ENCODE data around the gene TST. TPM values are rescaled to one million over a fixed set of nuclear protein-coding genes. Genes with fewer than 3 reads are reported as not detected.

Gene TST
- total RNA-seq = 19.3 TPM

DNA sequence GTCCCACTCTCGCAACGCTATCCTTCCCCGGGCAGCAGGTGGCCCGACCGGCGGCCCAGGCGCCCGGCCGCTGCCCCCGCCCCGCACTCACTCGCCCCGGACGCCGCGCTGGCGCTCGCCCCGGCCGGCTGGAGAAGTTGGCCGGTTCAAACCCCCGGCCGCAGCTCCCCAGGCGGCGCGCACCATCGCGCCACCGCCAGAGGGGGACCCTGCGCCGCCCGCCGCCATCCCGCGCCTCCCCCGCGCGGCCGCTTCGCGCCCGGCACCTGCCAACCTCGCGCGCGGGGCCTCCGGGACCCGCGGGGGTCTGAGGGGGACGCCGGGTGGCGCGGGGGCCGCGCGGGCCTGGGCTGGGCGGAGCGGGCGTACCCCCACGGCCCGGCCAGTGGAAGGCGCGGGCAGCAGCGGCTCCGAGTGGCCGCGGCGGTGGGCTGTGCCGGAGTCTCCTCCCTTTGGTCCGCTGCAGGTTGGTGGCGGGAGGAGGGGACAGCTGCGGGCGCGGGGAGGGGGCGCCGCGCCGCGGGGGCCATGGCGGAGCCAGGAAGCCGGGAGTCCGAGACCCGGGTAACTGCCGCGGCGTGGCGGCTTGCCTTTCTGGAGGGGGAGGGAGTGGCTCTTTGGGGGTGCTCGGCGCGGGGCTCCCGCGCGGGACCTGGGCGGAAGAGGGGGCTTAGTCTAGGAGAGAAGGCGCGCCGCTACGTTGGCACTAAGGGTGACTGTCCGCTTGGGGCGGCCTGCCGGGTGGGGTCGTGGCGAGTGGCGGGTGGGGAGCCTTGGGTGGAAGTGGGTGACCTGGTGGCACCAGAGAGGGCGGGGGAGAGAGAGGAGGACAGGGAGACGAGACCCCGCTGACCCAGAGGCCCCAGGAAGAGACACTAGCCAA is at the start of gene TST, which contains the start of gene MPST:
TST (minus strand) TSS at position 139 of the 883 bp plus-strand sequence. CDS start 715 bp downstream, outside the sequence.
MPST (plus strand) TSS at position 434 of the 883 bp plus-strand sequence; CDS start at position 529, 95 bp downstream.
- DNase-seq = no peak

DNA sequence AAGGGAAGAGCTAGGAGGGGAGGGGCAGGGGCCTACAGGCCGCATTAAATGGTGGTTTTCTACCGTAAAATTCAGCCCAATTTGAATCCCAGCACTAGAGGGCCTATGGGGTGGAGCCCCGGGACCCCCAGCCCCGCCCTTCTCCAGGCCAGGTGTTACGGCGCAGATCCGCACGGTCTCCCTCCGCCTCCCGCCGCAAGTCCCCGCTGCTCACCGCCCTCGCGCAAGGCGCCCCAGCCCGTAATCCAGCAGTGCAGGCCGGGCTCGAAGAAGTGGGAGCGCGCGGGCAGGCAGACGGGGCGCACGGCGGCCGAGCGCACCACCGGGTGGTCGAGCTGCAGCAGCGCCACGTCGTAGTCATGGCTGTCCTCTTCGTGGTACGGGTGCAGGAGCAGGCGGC is 49.6 kb upstream of the TST start:
- no peak for DNase-seq

DNA sequence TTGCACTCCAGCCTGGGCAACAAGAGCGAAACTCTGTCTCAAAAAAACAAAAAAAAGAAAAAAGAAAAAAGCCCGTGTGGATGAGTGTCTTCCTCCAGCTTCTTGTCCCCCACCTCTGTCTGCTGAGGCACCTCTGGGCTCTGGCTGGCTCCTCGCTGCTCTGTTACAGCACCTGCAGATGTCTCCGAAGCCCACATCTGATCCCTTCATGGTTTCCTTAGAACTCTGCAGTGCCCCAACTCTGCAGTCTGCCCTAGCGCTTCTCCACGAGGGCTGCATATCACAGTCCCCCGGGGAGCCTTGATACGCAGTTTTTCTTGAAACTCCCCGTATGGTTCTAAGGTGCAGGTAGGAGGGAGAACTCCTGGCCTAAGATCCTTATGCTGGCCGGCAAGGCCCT is 48.2 kb upstream of the TST start:
- no peak for DNase-seq

DNA sequence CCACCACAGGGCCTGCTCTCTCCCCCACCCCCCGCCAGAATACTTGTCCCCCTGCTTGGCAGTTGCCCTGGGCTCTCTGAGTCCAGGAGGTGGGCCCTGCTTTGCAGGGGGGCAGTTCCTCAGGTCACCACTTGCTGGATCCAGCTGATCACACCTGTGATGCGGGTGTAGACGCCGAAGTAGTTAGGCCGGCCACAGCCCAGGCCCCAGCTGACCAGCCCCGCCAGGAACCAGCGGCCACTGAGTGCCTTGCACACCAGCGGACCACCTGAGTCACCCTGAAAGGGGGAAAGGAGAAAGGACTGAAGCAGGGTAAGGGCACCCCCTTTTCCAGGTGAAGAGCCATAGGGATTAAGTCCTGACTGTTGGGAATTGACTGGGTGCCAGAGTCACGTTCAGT is 46.7 kb upstream of the TST start:
- no peak for DNase-seq

DNA sequence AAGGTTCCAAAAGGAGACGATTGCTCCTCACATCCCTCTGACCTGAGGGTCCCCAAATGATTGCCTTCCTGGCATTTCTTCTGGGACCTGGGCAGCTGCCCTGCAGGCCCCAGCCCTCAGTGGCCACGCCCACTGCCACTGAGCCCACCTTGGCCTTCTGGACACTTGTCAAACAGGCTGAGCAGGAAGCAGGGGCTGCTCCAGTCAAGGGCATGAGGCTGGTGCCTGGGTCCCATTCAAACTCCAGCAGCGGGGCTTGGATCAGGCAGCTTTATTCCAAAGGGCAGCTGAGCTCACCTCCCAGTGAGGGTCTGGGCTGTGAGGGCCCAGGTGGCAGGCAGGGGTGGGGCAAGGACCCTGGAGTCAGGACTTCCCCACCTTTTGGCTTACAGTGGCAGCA is 45.9 kb upstream of the TST start:
- no peak for DNase-seq

DNA sequence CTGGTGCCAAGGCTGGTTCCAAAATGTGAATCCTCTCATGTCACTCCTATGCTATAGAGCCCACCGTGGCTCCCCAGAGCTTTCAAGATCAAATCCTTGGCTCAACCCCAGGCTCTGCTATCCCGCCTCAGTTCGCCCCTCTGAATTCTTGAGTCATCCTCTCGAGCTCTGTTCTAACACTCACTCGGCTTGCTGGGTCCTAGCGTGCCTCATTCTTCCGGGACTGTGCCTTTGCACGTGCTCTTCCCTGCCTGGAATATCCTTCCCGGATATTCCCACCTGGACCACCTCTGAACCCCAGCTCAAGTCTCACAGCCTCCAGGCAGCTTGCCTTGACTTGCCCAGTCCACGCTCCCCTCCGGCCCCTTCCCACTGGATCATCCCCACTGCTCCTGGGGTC is 45.3 kb upstream of the TST start:
- DNase-seq = no peak

DNA sequence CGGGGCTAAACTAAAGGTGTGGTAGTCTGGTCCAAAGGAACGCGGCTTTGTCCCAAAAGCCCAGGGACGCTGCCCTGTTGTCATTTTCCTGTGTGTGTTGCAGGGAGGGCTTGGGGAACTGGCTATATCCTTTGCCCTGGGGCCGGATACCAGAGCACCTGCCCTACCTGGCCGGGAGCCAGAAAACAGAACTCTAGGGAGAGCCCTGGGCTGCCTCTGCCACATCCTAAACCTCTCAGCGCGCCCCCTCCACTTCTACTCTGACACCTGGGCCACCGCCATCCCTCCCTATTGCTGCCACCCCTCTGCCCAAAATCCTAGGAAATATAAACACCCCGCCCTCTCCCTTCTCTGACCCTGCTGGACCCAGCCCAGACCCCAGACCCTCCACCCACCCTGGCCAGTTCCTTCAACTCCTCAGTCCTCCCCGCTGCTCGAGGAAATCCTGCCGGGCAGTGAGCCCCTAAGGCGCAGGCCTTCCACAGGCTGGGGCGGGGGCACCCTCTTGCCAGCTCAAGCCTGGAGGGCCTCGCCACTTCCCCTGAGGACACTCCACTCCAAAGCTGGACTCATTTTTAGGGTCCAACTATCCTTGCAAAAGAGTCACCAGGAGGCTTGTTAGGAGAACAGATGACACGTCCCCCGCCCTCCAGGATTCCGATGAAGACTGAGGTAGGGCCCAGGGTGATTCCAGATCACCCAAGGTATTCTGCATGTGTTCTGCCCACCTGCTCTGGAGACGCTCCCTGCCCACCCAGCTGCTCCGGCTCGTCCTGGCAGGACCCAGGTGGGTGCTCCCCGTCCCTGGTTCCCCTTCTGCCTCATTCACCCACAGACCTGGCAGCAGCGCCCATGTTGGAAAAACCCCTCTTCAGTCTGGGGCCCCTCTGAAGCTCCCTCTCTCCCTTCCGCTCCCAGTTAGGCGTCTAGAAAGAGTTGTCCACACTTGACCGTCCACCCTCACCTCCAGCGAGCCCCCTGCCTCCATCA is 44.5 kb upstream of the TST start:
- DNase-seq = no peak

DNA sequence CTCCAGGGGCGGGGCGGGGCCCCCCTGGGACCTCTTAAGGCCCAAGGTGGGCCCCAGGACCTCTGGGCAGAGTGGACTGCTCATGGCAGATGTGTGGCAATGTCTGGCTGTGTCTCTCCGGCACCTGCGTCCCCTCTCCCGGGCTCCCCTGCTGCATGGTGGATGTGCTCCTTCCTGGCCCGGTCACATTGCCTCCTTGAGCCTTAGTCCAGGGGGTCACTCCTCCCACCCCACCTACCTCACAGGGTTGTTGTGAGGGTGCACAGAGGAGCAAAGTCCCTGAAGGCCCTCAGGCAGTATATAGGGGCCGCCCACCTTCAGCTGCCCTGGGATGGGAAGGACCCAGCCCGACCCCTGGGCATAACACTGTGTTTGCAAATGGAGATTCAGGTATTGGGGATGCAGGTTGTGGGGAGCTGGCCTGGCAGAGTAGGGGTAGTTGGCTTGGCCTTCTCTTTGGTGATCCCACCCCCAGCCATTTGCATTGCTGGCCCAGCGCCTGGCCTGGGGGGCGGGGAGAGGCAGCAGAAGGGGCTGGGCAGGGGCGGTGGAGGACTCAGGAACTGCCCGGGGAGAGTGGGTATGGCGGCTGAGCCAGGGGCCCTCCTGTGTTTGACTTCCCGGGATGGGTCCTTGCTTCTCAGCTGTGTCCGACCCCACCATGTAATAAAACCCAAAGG is 43.6 kb upstream of the TST start:
- DNase-seq = no peak

DNA sequence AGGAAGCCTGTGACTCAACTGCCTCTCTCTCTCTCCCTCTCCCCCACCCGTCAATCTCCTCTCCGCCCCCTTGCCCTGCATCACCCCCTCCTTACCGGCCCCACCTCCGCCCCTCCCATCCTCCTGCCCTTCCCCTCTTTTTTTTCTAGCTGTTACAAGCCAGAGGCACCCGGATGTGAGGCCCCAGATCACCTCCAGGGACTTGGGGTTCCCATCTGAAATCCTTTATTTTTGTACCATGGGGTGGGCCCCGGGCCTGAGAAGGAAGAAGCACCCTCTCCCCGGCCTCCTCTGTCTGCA is 43.1 kb upstream of the TST start:
- DNase-seq = no peak

DNA sequence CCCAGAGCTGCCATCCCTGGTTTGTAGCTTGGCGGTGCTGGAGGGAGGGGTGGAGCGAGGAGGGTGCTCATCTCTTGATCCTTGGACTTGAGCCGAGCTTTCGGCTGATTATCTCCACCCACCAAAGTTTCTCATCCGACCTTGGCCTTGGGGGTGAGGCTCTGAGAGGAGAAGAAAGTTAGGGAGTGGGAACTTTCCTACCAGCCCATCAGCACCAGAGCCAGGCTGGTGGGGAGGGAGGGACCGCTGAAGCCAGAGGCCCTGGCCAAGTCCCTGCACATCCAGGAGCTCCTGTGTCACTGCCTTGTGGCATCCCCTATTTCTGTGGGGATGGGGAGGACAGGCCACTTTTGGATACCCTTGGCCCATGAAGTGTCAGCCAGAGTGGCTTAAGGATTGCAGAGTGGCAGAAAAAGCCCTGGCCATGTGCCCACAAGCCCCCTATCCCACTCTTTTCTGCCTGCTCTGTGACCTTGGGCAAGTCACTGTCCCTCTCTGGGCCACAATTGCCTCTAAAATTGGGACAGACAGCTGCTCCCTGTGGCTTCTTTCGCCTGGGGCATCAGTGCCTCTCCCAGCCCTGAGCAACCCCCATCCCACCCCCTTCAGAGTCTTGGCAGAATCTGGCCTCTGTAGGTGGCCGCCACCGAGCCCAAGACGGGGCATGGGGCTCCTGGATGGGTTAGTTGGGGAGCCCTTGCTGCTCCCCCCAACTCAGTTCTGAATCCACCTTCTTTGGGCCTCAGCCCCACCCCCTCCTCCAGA is 42.5 kb upstream of the TST start:
- DNase-seq = no peak

DNA sequence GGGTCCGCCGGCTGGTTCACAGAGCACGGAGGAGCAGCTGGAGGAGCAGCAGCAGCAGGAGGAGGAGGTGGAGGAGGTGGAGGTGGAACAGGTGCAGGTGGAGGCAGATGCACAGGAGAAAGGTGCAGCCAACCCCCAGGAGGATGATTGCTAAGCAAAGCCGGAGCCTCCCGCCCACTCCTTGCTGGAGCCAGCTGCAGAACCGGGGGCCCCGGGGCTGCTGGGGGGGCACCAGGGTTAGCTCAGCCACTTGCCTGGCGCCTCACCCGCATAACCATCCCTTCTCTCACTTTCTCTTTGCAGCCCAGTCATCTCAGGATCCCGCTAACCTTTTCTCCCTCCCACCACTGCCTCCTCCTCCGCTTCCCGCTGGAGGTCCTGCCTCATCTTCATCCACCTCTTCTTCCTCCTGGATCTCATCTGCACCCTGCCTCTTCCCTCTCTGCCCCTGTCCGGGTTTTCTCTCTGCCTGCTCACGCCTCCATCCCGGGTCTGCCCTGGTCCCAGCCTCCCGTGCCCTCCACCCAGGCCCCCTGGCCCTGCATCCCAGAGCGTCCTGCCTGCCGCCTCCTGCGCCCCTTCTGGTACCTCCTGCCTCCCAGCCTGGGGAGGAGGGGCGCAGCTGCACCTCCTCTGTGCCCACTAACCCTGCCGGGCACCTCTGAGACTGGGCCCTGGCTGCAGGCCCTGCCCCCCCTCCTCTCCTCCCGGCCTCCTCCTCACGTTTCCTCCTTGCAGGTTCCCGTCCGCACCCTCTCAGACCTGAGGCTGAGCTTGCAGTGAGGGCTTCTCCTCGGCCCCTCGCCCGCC is 41.8 kb upstream of the TST start:
- no peak for DNase-seq

DNA sequence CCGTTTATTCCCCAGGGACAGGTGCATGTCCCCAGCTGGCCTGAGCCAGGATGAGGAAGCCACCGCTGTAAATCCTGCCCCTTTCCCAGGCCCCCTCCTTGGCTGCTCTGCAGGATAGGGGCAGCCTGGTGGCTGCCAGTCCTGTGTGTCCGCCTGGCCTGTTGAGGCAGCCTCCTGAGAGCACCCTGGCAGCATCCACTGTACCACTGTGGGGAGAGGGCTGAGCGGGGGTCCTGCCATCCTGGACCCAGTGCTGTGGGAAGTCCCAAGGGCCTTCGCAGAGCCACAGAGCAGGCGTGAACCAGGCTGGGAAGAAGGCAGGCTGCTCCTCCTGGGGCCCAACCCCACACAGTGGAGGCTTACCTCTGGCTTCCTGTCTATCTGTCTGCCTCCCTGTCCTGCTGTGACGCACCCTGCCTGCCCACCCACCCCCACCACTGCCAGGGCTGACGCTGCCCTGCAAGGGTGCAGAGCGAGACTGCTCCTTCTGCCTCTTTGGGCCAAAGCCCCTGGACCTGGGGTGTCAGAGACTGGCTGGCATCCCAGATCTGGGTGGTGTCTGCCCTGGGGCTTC is 40.7 kb upstream of the TST start:
- DNase-seq = no peak

DNA sequence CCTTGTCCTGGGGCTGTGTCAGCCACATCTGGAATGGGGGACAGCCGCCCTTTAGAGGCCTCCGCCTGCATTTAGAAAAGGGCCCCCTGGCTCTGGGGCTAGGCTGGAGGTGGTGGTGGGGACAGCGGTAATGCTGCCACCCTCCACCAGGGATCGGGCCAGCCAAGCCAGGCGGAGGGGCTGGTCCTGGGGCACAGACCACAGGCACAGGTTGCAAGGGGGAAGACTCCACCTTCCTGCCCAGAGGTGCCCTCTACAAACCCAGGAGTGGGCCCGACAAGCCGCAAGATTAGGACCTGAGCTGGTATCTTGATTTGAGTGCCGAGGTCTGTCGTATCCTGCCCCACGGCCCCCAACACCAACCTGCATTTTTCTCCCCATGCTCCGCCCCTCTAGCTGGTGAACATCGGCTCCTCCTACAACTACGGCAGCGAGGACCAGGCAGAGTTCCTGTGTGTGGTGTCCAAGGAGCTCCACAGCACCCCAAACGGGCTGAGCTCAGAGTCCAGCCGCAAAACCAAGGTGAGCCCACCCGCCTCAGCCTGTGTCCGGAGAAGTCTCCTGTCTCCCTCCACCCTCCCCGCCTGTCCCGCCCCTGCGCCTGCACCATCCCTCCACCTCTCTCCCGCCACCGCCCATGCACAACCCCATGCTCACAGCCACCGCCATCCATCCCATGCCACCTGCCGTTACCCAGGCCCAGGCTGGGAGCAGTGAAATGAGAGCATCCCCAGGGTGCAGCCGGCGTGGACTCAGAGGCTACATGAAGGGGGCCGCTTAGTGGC is 39.9 kb upstream of the TST start:
- no peak for DNase-seq

DNA sequence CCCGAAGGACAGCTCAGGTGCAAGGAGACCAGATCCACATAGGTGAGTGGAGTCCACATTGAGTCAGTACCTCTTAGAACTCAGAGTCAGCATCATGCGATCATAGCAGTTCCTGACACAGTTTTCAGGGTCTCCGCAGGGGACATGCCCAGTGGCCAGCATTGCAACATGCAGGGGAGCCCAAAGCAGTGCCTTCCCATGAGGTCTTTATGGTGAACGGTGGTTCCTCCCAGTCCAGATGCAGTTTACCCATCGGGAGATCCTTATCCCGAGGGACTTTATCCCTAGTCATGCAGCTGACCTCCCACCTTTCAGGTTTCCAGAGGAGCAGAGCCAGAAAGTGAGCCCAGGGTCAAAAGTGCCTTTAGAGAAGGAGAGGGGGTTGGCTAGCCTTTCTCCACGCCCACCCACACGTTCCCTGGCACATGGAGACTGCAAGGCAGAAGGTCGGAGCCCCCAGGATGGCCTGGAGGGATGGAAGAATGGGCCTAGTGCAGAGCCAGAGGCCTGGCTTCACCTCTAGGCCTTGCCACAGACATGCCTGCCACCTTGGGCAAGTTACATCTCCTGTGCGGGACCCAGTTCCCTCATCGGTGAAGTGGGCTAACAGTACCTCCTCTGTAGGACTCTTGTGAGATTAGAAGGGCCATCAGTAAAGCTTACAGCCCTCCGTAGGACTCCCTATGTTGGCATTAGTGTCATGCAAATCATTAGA is 38.7 kb upstream of the TST start:
- no peak for DNase-seq

DNA sequence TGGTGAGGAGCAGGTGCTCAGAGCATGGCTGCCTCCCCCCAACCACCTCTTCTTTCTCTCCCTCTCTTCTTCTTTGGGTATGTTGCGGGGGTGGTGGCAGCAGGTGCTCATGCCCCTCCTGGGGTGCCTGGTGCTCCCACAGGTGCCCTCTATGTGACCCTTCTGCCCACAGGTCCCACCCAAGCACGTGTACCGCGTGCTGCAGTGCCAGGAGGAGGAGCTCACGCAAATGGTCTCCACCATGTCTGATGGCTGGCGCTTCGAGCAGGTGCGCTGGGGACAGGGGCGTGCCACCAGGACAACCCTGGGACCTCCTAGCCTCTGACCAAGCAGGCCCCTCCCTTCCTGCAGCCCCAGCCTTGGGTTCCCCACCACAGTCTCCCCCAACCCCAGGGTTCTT is 38.0 kb upstream of the TST start:
- DNase-seq = no peak

DNA sequence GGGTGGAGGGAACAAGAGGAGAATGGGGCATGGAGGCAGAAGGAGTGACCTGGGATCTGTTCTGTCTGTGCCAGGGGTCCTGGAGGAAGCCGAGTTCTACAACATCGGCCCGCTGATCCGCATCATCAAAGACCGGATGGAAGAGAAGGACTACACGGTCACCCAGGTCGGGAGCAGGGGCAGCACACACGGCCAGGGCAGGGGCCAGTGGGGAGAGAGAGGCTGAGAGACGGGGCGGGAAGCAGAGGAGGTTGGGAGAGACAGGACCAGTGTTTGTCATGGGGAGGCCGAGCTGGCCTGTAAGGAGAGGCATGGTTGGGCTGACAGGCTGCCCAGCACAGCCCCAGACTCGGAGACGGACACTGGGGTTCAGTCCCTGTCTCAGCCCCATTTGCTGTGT is 37.0 kb upstream of the TST start:
- DNase-seq = no peak

DNA sequence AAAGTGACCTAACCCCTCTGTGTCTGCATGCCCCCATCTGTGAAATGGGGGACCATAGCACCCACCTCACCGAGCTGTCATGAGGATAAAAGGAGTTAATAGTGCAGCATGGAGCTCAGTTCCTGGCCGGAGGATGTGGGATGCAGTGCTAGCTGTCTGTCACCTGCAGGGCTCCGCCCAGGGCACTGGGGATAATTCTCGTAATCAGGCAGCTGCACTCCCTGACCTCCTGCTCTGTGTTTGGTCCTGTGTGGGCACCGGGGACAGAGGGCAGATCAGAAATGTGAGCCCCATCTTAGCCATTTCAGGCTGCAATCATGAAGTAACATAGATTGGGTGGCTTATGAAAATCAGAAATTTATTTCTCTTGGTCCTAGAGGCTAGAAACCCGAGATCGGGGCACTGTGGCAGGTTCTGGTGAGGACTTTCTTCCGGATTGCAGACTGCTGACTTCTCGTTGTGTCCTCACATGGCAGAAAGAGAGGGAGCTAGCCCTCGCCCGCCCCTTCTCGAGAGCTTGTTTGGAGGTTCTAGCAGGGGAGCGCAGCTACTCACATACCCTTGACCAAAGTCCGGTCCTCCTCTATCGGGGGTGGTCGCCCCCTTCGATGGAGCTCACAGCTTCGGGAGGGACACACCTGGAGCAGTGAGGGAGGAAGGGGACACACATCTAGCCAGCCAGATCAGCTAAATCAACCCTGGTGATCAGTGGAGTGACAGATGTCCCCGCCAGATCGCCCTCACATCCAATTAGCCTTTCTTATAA is 35.5 kb upstream of the TST start:
- DNase-seq = no peak

DNA sequence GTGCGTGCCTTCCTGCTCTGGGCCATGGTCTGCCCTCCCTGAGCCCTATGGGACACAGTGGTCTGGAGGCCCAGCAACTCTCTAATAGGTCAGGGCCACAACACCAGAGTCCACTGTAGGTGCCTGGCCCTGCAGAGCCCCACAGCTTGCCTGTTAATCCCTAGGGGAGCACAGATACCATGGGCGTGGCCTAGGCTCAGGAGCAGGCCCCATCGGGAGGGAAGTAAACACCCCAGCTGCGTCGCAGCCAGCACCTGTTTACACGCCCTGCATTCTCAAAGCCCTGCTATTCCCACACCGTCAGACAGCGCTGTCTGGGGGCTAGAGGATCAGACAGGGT is 34.8 kb upstream of the TST start:
- no peak for DNase-seq

All from skin of body (tissue), 2 donors.